Immature natural killer cell (primary cell): ENCODE measurements around the gene TRAP1. TPM values are rescaled to one million over a fixed set of nuclear protein-coding genes. Genes with fewer than 3 reads are reported as not detected.
"Not testable (repeated sequence)": the region's sequence is repeated elsewhere in the genome, so short reads cannot be mapped to it uniquely, and the experiment has no call there.

ENCODE experiments used
- DNase-seq, 3 donors: peaks; one replicate each; pipeline ENCODE4 v3.0.0; 2022; ENCODE audit warnings: mixed read lengths in 1 of 3
- H3K27ac Mint-ChIP-seq, 6 donors: one replicate each; pipeline ENCODE4 v1.8.0; 2020; ENCODE audit warnings: mixed read lengths in 6 of 6, mild to moderate bottlenecking in 5 of 6, inconsistent platforms in 4 of 6, moderate library complexity in 3 of 6
- H3K27me3 Mint-ChIP-seq, 3 donors: one replicate each; pipeline ENCODE4 v1.8.0; 2020 to 2021; ENCODE audit warnings: low read depth in 3 of 3, mild to moderate bottlenecking in 3 of 3, mixed read lengths in 3 of 3, moderate library complexity in 3 of 3, inconsistent platforms in 1 of 3
- H3K36me3 Mint-ChIP-seq, 3 donors: one replicate each; pipeline ENCODE4 v1.8.0; 2020; ENCODE audit warnings: mixed read lengths in 3 of 3, inconsistent platforms in 2 of 3, mild to moderate bottlenecking in 2 of 3
- H3K4me1 Mint-ChIP-seq, 2 donors: one replicate each; pipeline ENCODE4 v1.8.0; 2020; ENCODE audit warnings: inconsistent platforms in 2 of 2, mild to moderate bottlenecking in 2 of 2, mixed read lengths in 2 of 2, moderate library complexity in 1 of 2
- H3K4me3 Mint-ChIP-seq, 5 donors: one replicate each; pipeline ENCODE4 v1.8.0; 2020; ENCODE audit warnings: mild to moderate bottlenecking in 5 of 5, mixed read lengths in 5 of 5, inconsistent platforms in 3 of 5, moderate library complexity in 3 of 5
- H3K9me3 Mint-ChIP-seq, 6 donors: one replicate each; pipeline ENCODE4 v1.8.0; 2020; ENCODE audit warnings: mild to moderate bottlenecking in 6 of 6, mixed read lengths in 6 of 6, inconsistent platforms in 4 of 6, moderate library complexity in 3 of 6
- polyA plus RNA-seq, 3 donors: library from polyadenylated mRNA; unstranded; fragments of 300-500 nt; fragmentation: Illumina TruSeq; gene quantifications; one replicate each; pipeline ENCODE4 v1.2.3, GENCODE V29; 2021

Gene TRAP1
- polyA plus RNA-seq, 3 donors from 2014 or later: 30.1 to 32.1 (median 30.7) TPM

- no peak for DNase-seq
- Mint-ChIP-seq H3K4me3 (no peak overlapping the region), H3K36me3 (peaks cover 0 to 12% (median 3%) of the 10 kb centered on the region in 3 donors), H3K9me3 (no peaks in the 10 kb centered on the region), H3K27me3 (peaks cover 0 to 3% (median 0%) of the 10 kb centered on the region in 3 donors), H3K27ac (no peak overlapping the region), H3K4me1 (peaks cover 28 to 35% of the 10 kb centered on the region in 2 donors)
These were observed 45.9 kb downstream of the TRAP1 start for GRCh38 chr16:3671424-3671823.

DNA sequence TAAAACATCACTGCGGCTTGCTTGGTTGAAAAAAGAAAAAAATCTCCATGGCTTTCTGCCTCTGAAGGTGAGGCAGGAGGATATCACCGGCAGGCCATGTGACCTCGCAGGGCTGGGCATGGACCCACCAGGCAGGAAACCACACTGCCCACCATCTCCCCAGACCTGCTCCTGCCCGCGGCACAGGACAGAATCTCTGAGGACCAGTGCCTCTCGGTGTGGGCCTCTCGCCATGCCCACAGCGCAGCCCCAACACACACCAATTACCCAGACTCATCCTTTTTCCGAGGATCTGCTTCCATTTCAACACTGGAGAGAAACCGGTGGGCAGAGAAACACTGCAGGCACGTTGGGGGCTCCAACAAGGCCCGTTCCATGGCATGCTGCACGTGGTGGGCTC lies 46.6 kb downstream of the TRAP1 start:
- peak in 2 of 3 donors; percentile 13 to 19 for DNase-seq
- Mint-ChIP-seq H3K4me3 (peak overlapping the region; percentile 1 to 48 (median 30)), H3K27me3 (peaks cover 0 to 3% (median 0%) of the 10 kb centered on the region in 3 donors), H3K27ac (peak overlapping the region in 5 of 6 donors; percentile 10 to 87 (median 64)), H3K9me3 (no peaks in the 10 kb centered on the region), H3K4me1 (peaks cover 34 to 42% of the 10 kb centered on the region in 2 donors), H3K36me3 (peaks cover 0 to 12% (median 3%) of the 10 kb centered on the region in 3 donors)

GRCh38 chr16:3669082-3669481 lies 48.2 kb downstream of the TRAP1 start:
- DNase-seq: no peak
- Mint-ChIP-seq H3K9me3 (no peaks in the 10 kb centered on the region), H3K4me1 (peaks cover 42 to 53% of the 10 kb centered on the region in 2 donors), H3K27me3 (peaks cover 0 to 3% (median 0%) of the 10 kb centered on the region in 3 donors), H3K27ac (peak overlapping the region; percentile 34 to 62 (median 39)), H3K36me3 (peaks cover 3 to 9% (median 3%) of the 10 kb centered on the region in 3 donors), H3K4me3 (peak overlapping the region in 4 of 5 donors; percentile 2 to 68 (median 42))

- Mint-ChIP-seq H3K4me1 (peaks cover 42 to 53% of the 10 kb centered on the region in 2 donors), H3K27ac (peak overlapping the region in 2 of 6 donors; percentile 34 to 39), H3K4me3 (peak overlapping the region in 3 of 5 donors; percentile 38 to 68 (median 47)), H3K9me3 (no peaks in the 10 kb centered on the region), H3K36me3 (peaks cover 3 to 8% (median 3%) of the 10 kb centered on the region in 3 donors), H3K27me3 (peaks cover 0 to 3% (median 0%) of the 10 kb centered on the region in 3 donors)
- DNase-seq: no peak
These were observed 48.7 kb downstream of the TRAP1 start for GRCh38 chr16:3668626-3669025.

DNA sequence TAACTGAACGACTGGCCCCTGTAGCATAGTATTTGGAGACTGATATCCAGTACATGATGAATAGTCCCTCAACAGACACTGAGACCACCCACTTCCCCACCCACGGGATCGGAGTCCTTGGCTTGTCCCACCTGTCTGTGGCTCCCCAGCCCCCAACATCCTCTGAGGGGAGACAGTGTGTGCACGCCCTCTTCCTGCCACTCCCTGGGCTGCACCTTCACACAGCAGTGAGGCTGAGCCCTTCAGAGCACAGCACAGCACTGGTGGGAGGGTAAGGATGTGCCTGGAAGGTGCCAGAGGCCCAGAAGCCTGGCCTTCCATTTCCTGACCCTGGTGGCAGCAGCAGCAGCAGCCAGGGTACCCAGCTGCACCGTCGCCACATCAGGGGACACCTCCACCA lies 51.8 kb downstream of the TRAP1 start:
- peak overlapping the region in 4 of 6 donors; percentile 9 to 62 (median 44) for H3K27ac Mint-ChIP-seq
- no peak for DNase-seq
- H3K36me3 Mint-ChIP-seq: peaks cover 3 to 10% (median 10%) of the 10 kb centered on the region in 3 donors
- H3K9me3 Mint-ChIP-seq: no peaks in the 10 kb centered on the region
- no peaks in the 10 kb centered on the region for H3K27me3 Mint-ChIP-seq
- H3K4me1 Mint-ChIP-seq: peaks cover 34 to 49% of the 10 kb centered on the region in 2 donors
- H3K4me3 Mint-ChIP-seq: peak overlapping the region in 1 of 5 donors; percentile 4

DNA sequence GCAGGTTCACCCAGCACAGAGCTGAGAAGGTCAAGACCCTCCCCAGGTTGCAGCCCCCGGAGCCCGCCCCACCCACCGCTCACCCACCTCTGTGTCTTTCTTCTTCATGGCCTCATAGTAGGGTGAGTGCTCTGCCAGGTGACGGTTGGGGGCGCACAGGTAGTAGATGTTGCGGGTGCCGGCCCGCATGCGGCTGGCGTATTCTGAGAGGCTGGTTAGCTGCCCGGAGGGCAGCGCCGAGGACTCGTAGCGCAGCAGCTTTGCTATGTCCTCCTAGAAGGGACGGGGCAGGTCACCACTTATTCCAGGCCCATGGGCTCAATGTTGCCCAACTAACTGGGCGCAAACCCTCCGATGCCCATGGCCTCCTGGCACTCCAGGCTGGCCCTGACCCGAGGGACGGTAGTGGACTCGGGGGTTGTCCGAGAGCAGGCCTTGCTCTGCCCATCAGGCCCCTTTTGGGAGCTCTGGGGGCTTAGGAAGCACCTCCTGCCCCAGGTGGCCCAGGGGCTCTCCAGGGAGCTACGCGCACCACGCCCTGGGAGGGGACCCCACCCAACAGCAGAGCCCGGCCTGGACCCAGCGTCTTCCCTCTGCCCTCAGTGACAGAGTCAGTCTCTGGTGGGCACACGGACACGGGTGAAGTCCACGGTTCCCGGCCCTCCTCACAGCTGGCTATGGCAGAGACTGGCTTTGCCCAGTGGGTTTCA lies 53.0 kb downstream of the TRAP1 start:
- H3K4me1 Mint-ChIP-seq: peaks cover 27 to 39% of the 10 kb centered on the region in 2 donors
- no peaks in the 10 kb centered on the region for H3K27me3 Mint-ChIP-seq
- peaks cover 3 to 10% (median 10%) of the 10 kb centered on the region in 3 donors for H3K36me3 Mint-ChIP-seq
- H3K27ac Mint-ChIP-seq: peak overlapping the region in 2 of 6 donors; percentile 9 to 67
- no peak for DNase-seq
- H3K4me3 Mint-ChIP-seq: no peak overlapping the region
- H3K9me3 Mint-ChIP-seq: no peaks in the 10 kb centered on the region

- H3K36me3 Mint-ChIP-seq: peaks cover 8 to 15% (median 14%) of the 10 kb centered on the region in 3 donors
- no peaks in the 10 kb centered on the region for H3K27me3 Mint-ChIP-seq
- no peak overlapping the region for H3K4me3 Mint-ChIP-seq
- no peak for DNase-seq
- H3K27ac Mint-ChIP-seq: no peak overlapping the region
- H3K9me3 Mint-ChIP-seq: no peaks in the 10 kb centered on the region
- H3K4me1 Mint-ChIP-seq: peaks cover 17 to 32% of the 10 kb centered on the region in 2 donors
These were observed 54.7 kb downstream of the TRAP1 start for GRCh38 chr16:3662601-3663000.

DNA sequence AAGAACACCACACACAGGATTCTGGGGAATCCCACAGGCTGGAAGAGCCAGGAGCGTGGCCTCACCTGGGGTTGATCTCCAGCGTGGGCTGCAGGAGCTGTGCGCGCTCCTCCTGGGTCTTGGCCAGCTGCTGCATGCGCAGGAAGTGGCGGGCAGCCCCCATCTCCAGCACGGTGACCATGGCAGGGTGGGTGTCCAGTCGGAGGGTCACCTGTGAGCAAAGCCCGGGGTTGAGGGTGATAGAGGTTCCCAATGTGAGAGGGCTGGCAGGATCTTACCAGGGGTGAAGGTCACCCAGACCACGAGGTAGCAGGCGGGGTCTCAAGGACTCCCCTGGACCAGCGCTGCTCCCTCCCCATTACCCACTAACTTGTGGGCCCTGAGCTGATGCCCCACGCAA lies 55.4 kb downstream of the TRAP1 start:
- DNase-seq: no peak
- no peaks in the 10 kb centered on the region for H3K27me3 Mint-ChIP-seq
- peaks cover 16 to 30% of the 10 kb centered on the region in 2 donors for H3K4me1 Mint-ChIP-seq
- peaks cover 8 to 18% (median 15%) of the 10 kb centered on the region in 3 donors for H3K36me3 Mint-ChIP-seq
- no peaks in the 10 kb centered on the region for H3K9me3 Mint-ChIP-seq
- no peak overlapping the region for H3K27ac Mint-ChIP-seq
- no peak overlapping the region for H3K4me3 Mint-ChIP-seq

GRCh38 chr16:3661311-3661710 lies 56.0 kb downstream of the TRAP1 start:
- H3K4me3 Mint-ChIP-seq: no peak overlapping the region
- H3K36me3 Mint-ChIP-seq: peaks cover 5 to 20% (median 15%) of the 10 kb centered on the region in 3 donors
- no peak for DNase-seq
- H3K4me1 Mint-ChIP-seq: peaks cover 14 to 24% of the 10 kb centered on the region in 2 donors
- H3K27me3 Mint-ChIP-seq: no peaks in the 10 kb centered on the region
- no peaks in the 10 kb centered on the region for H3K9me3 Mint-ChIP-seq
- peak overlapping the region in 2 of 6 donors; percentile 51 to 76 for H3K27ac Mint-ChIP-seq

- peaks cover 0 to 2% (median 0%) of the 10 kb centered on the region in 3 donors for H3K27me3 Mint-ChIP-seq
- no peak overlapping the region for H3K4me3 Mint-ChIP-seq
- H3K9me3 Mint-ChIP-seq: no peaks in the 10 kb centered on the region
- DNase-seq: no peak
- H3K4me1 Mint-ChIP-seq: peaks cover 0 to 10% of the 10 kb centered on the region in 2 donors
- peaks cover 5 to 20% (median 12%) of the 10 kb centered on the region in 3 donors for H3K36me3 Mint-ChIP-seq
- peak overlapping the region in 2 of 6 donors; percentile 36 to 48 for H3K27ac Mint-ChIP-seq
These were observed 58.1 kb downstream of the TRAP1 start for GRCh38 chr16:3659251-3659650.

- Mint-ChIP-seq H3K4me1 (peaks cover 0 to 14% of the 10 kb centered on the region in 2 donors), H3K27ac (no peak overlapping the region), H3K9me3 (no peaks in the 10 kb centered on the region), H3K4me3 (no peak overlapping the region), H3K36me3 (peaks cover 5 to 20% (median 12%) of the 10 kb centered on the region in 3 donors), H3K27me3 (peaks cover 0 to 2% (median 0%) of the 10 kb centered on the region in 3 donors)
- DNase-seq: no peak
These were observed 60.5 kb downstream of the TRAP1 start for GRCh38 chr16:3656491-3657468.

GRCh38 chr16:3656160-3656490 lies 61.2 kb downstream of the TRAP1 start:
- not testable (repeated sequence) for H3K4me3 Mint-ChIP-seq, H3K27me3 Mint-ChIP-seq, H3K9me3 Mint-ChIP-seq, H3K27ac Mint-ChIP-seq, DNase-seq
- peaks cover 5 to 16% (median 10%) of the 10 kb centered on the region in 3 donors for H3K36me3 Mint-ChIP-seq
- H3K4me1 Mint-ChIP-seq: peaks cover 0 to 11% of the 10 kb centered on the region in 2 donors

- peaks cover 5 to 12% (median 5%) of the 10 kb centered on the region in 3 donors for H3K36me3 Mint-ChIP-seq
- no peaks in the 10 kb centered on the region for H3K9me3 Mint-ChIP-seq
- H3K4me1 Mint-ChIP-seq: peaks cover 0 to 7% of the 10 kb centered on the region in 2 donors
- DNase-seq: no peak
- H3K27me3 Mint-ChIP-seq: peaks cover 0 to 2% (median 1%) of the 10 kb centered on the region in 3 donors
- H3K27ac Mint-ChIP-seq: no peak overlapping the region
- no peak overlapping the region for H3K4me3 Mint-ChIP-seq
These were observed 61.7 kb downstream of the TRAP1 start for GRCh38 chr16:3655396-3656159.
